Vagina (tissue), 2 donors: Measurements from ENCODE around the gene HPGDS.

Source experiments
- POLR2A ChIP-seq, 2 donors: fragments of 450-650 bp; IDR thresholded peaks; one replicate each; pipeline ENCODE4 v1.6.1; 2017; ENCODE audit warnings: antibody characterized with exemption in 2 of 2, mild to moderate bottlenecking in 2 of 2, moderate library complexity in 2 of 2
- TF ChIP-seq, protein P1 (sequence below), 3 experiments: fragments of 450-650 bp in 2 of 3; fragments of 200-600 bp in 1 of 3; sonication (generic) in 1 of 3; IDR thresholded peaks; one replicate each; pipeline ENCODE4 v1.5.1; 2017 to 2019; ENCODE audit warnings: antibody characterized with exemption in 3 of 3, mild to moderate bottlenecking in 2 of 3, moderate library complexity in 2 of 3

DNA sequence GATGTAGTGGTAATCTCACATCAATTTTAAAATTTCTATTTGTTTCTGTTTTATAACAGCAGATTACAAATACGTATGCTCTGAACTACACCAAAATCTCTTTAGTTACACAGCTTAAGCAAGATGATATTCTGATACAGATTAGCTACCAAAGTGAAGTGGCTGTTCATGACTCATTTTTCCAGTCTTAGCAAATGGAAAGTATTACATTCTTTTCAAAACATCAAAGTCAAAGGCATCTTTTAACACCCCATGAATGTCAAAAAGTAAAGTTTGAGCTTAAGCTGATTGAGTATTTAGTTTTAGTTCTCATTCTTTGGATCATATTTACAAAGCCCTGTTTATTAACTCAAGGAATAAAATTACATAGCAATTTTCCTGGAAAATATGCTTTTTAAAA is 6.6 kb upstream of the HPGDS start:
- TF ChIP-seq, protein P1, sequence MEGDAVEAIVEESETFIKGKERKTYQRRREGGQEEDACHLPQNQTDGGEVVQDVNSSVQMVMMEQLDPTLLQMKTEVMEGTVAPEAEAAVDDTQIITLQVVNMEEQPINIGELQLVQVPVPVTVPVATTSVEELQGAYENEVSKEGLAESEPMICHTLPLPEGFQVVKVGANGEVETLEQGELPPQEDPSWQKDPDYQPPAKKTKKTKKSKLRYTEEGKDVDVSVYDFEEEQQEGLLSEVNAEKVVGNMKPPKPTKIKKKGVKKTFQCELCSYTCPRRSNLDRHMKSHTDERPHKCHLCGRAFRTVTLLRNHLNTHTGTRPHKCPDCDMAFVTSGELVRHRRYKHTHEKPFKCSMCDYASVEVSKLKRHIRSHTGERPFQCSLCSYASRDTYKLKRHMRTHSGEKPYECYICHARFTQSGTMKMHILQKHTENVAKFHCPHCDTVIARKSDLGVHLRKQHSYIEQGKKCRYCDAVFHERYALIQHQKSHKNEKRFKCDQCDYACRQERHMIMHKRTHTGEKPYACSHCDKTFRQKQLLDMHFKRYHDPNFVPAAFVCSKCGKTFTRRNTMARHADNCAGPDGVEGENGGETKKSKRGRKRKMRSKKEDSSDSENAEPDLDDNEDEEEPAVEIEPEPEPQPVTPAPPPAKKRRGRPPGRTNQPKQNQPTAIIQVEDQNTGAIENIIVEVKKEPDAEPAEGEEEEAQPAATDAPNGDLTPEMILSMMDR (IDR thresholded peaks at IDR 0.05) = no peak
- no peak for TF ChIP-seq POLR2A (IDR thresholded peaks at IDR 0.05)
